Tibial nerve (tissue), 4 donors: Measurements from ENCODE around the gene ADRA2B. TPM values are rescaled to one million over a fixed set of nuclear protein-coding genes. Genes with fewer than 3 reads are reported as not detected.

ENCODE experiments used
- DNase-seq, 2 donors: peaks; one replicate each; pipeline ENCODE4 v3.0.0-alpha.2; 2019; ENCODE audit warnings: low spot score in 2 of 2
- H3K27ac ChIP-seq, 4 donors: fragments of 200-600 bp; sonication (generic) in 3 of 4; one replicate each; pipeline ENCODE4 v1.5.1; 2017 to 2019; ENCODE audit warnings: mild to moderate bottlenecking in 1 of 4
- H3K27me3 ChIP-seq, 2 donors: fragments of 200-600 bp; sonication (generic) in 1 of 2; one replicate each; pipeline versions ENCODE4 v1.5.1 to v1.6.0; 2017 to 2019
- H3K36me3 ChIP-seq, 3 donors: fragments of 200-600 bp; sonication (generic); one replicate each; pipeline ENCODE4 v1.5.1; 2018 to 2019
- H3K4me1 ChIP-seq, 4 donors: fragments of 200-600 bp; sonication (generic) in 3 of 4; one replicate each; pipeline ENCODE4 v1.5.1; 2017 to 2019
- H3K4me3 ChIP-seq, 4 donors: fragments of 200-600 bp; sonication (generic) in 3 of 4; one replicate each; pipeline ENCODE4 v1.5.1; 2017 to 2019; ENCODE audit warnings: mild to moderate bottlenecking in 1 of 4, moderate library complexity in 1 of 4
- H3K9me3 ChIP-seq, 4 donors: fragments of 200-600 bp; sonication (generic) in 3 of 4; one replicate each; pipeline ENCODE4 v1.5.1; 2017 to 2019
- CTCF ChIP-seq, 5 experiments: fragments of 200-600 bp in 3 of 5; fragments of 450-650 bp in 2 of 5; sonication (generic) in 3 of 5; IDR thresholded peaks; one replicate each; pipeline ENCODE4 v1.5.1; 2016 to 2019; ENCODE audit warnings: antibody characterized with exemption in 5 of 5, mild to moderate bottlenecking in 3 of 5, moderate library complexity in 2 of 5
- EP300 ChIP-seq, 2 donors: sonication (generic); formaldehyde crosslinking; IDR thresholded peaks; one replicate each; pipeline ENCODE4 v1.6.1; 2017; ENCODE audit warnings: antibody characterized with exemption in 2 of 2, mild to moderate bottlenecking in 1 of 2
- POLR2A ChIP-seq, 2 donors: fragments of 450-650 bp; IDR thresholded peaks; one replicate each; pipeline ENCODE4 v1.6.1; 2017; ENCODE audit warnings: antibody characterized with exemption in 2 of 2, mild to moderate bottlenecking in 2 of 2, moderate library complexity in 2 of 2
- WGBS, 2 donors: methylation state at CpG; one replicate each; pipeline ENCODE4 v1.1.5; 2018; 5-methylcytosine and 5-hydroxymethylcytosine counted together
- total RNA-seq, 4 donors: library from RNA; depleted of rRNA; stranded (reverse); fragments of >200 nt; gene quantifications; one replicate each; pipeline ENCODE4 v1.1.0, GENCODE V29; 2016

Gene ADRA2B
- total RNA-seq, 4 donors from 2014 or later = 2.1 to 5.0 (median 4.7) TPM

- peak overlapping the region in 1 of 4 donors; percentile 61 for H3K4me3 ChIP-seq
- peak overlapping the region in 1 of 4 donors; percentile 28 for H3K27ac ChIP-seq
- no peak for DNase-seq
- H3K9me3 ChIP-seq = no peaks in the 10 kb centered on the region
- H3K4me1 ChIP-seq = peaks cover 0 to 21% (median 5%) of the 10 kb centered on the region in 4 donors
- no peaks in the 10 kb centered on the region for H3K36me3 ChIP-seq
- no peak for TF ChIP-seq POLR2A (IDR thresholded peaks at IDR 0.05)
- TF ChIP-seq CTCF (IDR thresholded peaks at IDR 0.05) = no peak
- no peak for TF ChIP-seq EP300 (IDR thresholded peaks at IDR 0.05)
- H3K27me3 ChIP-seq = peaks cover 0 to 45% of the 10 kb centered on the region in 2 donors
- WGBS, 2 donors = 86 to 89% methylated on average over 13 of the region's 13 CpGs
These were observed 1.8 kb downstream of the ADRA2B start for GRCh38 chr2:96114546-96114902.

- DNase-seq = no peak
- H3K4me3 ChIP-seq = peak overlapping the region in 1 of 4 donors; percentile 61
- TF ChIP-seq POLR2A (IDR thresholded peaks at IDR 0.05) (no peak), CTCF (IDR thresholded peaks at IDR 0.05) (no peak), EP300 (IDR thresholded peaks at IDR 0.05) (no peak)
These were observed 2.4 kb downstream of the ADRA2B start for GRCh38 chr2:96113951-96114350.

GRCh38 chr2:96113367-96113677 lies 3.0 kb downstream of the ADRA2B start:
- Histone ChIP-seq H3K27ac (no peak overlapping the region), H3K27me3 (peaks cover 0 to 33% of the 10 kb centered on the region in 2 donors), H3K4me3 (no peak overlapping the region), H3K36me3 (no peaks in the 10 kb centered on the region), H3K9me3 (no peaks in the 10 kb centered on the region), H3K4me1 (peaks cover 0 to 33% (median 5%) of the 10 kb centered on the region in 4 donors)
- TF ChIP-seq EP300 (IDR thresholded peaks at IDR 0.05) = no peak
- TF ChIP-seq POLR2A (IDR thresholded peaks at IDR 0.05) = no peak
- TF ChIP-seq CTCF (IDR thresholded peaks at IDR 0.05) = no peak
- WGBS, 2 donors = 87 to 98% methylated on average over 6 to 7 of the region's 7 CpGs
- no peak for DNase-seq

More at GRCh38 chr2:96113951-96114350, 2.4 kb downstream of the ADRA2B start:
- WGBS, 2 donors = 74 to 83% methylated on average over 17 of the region's 17 CpGs
- H3K9me3 ChIP-seq = no peaks in the 10 kb centered on the region
- peaks cover 0 to 40% of the 10 kb centered on the region in 2 donors for H3K27me3 ChIP-seq
- H3K27ac ChIP-seq = no peak overlapping the region
- peaks cover 0 to 26% (median 5%) of the 10 kb centered on the region in 4 donors for H3K4me1 ChIP-seq
- no peaks in the 10 kb centered on the region for H3K36me3 ChIP-seq

- no peak overlapping the region for H3K27ac ChIP-seq
- 75 to 82% methylated on average over 9 of the region's 9 CpGs for WGBS, 2 donors
These were observed 3.6 kb downstream of the ADRA2B start for GRCh38 chr2:96112501-96113366.

More at GRCh38 chr2:96112501-96113366, 3.6 kb downstream of the ADRA2B start:
- H3K4me1 ChIP-seq = peaks cover 0 to 35% (median 5%) of the 10 kb centered on the region in 4 donors
- peaks cover 0 to 28% of the 10 kb centered on the region in 2 donors for H3K27me3 ChIP-seq
- H3K36me3 ChIP-seq = no peaks in the 10 kb centered on the region
- no peak for TF ChIP-seq EP300 (IDR thresholded peaks at IDR 0.05)
- no peak for TF ChIP-seq POLR2A (IDR thresholded peaks at IDR 0.05)
- TF ChIP-seq CTCF (IDR thresholded peaks at IDR 0.05) = no peak
- H3K4me3 ChIP-seq = no peak overlapping the region
- DNase-seq = no peak
- no peaks in the 10 kb centered on the region for H3K9me3 ChIP-seq
